GM18870 (cell line): ENCODE data around the gene SLC48A1.

ENCODE experiments used
- ATAC-seq: cut with Tn5 transposase; IDR thresholded peaks from one replicate; pipeline ENCODE4 v1.9.1; 2021; ENCODE audit warnings: moderate library complexity; ENCODE audit not compliant: unreplicated experiment

SLC48A1 gene

DNA sequence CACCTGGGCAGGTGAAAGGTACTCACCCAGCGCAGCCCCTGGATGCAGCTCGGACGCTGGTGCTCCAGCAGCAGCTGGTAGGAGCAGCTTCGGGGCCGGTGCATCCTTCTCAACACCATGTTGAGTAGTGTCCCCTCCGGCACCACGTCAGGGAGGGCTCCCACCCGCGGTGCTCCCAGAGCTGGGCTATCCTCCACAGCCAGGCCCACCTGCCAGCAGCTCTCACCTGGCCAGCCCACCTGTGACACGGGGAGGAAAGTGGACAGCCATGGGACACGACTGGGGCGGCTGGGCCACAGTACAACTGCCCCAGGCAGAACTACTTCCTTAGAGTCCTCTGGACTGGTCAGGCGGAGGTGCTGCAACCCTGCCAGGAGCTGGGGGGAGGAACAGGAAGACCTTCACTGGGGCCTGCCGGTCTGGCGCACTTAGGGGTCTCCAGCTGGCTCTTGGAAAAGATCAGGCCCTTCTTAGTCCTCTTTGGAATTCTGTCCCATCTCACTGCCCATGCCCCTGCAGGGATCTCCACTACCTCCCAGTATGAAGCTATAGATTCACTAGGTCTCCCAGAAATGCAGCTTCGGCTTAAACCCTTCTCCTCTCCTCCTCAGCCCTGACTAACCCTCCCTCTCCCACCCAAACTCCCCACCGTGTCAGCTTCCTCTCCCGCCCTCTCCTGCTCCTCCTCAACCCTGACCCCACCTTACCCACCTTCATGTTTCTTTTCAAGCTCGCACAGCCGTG lies 15.0 kb upstream of the SLC48A1 start:
- ATAC-seq = no peak

DNA sequence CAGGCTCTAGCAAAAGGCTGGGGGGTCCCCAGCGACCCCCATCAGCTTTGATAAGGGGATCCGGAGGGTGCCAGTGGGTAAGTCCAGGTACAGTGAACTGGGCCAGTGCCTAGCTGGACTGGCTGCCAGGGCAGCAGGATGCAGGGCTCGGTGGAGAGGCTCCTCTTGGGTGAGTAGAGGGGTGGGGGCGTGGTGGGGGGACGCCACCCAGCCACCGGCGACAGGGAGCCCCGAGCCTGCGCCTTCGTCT lies 14.5 kb upstream of the SLC48A1 start:
- ATAC-seq = no peak

DNA sequence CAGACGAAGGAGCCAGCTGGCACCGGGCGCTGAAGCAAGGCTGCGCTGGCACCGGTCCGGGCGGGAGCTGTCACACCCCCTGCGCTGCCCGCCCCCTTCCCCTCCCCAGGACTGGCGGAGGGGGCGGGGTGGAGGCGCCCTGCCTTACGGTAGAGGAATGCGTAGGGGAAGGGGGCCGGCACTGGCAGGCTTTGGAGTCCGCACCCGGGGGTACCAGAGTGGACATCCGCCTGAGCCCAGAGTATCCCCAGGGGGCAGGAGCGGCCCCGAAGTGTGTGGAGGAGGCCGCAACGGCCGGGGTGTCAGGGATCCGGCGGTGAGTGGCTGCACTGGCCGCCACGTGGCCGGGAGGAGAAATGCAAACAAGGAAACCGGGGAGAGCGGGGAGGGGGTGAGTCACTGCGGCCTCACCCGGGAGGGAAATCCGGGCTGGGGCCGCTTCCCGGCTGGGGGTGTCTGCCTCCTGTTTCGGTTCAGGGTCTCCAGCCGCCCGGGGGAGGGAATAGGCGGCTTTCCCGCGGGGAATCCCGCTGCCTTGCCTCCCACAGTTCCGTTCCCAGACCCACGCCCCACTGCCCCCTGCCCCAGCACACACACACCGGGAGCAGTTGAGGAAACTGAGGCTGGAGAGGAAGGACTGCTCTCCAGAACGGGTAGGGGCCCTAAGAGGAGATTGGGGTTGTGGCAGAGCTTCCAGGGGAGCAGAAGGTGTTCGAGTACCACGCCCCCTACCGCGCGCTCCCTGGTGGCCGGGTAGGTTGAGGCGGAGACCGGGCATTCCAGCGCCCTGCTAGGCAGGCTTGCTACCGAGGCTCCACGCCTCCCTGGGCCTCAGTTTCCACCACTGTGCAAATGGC lies 14.0 kb upstream of the SLC48A1 start, which contains the start of gene RAPGEF3:
Gene RAPGEF3, minus strand, starts transcription at position 47 of the 857 bp plus-strand sequence. CDS start 324 bp downstream, outside the sequence.
- no peak for ATAC-seq

- ATAC-seq = no peak
Measured at GRCh38 chr12:47762850-47763465, 10.1 kb upstream of the SLC48A1 start.

GRCh38 chr12:47763481-47764346 lies 9.3 kb upstream of the SLC48A1 start:
- no peak for ATAC-seq

DNA sequence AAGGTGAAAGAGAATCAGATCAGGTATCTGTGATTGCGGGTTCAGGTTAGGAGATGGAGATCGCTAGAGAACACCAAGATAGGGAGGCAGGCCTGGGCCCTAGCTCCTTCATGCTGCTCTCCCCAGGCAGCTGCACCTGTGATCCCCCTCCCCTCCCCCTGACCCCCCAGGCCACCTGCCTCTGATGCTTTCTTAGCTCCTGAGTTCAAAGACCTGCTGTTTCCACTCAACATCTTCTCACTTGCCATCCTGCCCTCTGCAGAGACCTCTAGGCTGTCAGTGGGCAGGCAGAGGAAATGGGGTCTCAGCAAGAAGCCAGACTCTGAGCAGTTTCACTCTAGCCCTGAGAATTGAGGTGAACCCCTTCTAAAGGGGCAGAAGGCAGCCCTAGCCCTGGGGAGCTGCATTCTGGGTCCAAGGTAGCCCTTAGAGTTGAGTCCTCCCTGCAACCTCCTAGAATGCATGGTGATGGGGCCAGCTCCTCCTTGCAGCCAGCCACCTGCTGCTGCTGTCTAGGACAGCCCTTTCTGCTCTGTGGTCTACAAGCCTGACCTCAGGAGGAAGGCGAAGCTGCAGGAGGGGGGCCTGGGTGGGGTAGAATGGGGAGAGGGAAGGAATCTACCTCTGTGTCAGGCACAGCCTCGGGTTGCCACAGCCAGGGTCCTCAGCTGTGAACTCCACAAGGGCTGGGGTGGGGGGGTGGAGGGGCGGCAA lies 6.4 kb upstream of the SLC48A1 start:
- ATAC-seq = no peak

DNA sequence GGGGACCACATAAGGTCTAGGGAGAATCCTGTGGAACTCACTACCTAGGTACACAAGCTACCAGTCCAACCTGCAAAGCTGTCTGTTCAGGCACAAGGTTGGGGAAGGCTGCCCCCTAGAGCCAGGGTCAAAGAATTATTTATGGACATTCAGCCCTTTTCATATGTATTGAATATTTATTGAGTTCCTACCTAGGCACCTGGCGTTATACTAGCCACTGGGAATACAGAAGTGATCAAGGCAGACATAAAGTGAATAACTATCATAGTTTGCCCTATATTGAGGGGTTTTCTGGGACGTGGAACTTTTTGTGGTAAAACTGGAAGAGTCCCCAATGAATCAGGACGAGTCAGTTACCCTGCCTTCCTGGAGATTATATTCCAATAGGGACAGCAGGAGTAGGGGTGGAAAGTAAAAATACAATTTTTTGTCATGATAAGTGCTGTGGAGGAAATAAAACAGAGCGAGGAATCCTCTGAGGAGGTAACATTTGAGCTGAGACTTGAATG lies 5.8 kb upstream of the SLC48A1 start:
- ATAC-seq = no peak

DNA sequence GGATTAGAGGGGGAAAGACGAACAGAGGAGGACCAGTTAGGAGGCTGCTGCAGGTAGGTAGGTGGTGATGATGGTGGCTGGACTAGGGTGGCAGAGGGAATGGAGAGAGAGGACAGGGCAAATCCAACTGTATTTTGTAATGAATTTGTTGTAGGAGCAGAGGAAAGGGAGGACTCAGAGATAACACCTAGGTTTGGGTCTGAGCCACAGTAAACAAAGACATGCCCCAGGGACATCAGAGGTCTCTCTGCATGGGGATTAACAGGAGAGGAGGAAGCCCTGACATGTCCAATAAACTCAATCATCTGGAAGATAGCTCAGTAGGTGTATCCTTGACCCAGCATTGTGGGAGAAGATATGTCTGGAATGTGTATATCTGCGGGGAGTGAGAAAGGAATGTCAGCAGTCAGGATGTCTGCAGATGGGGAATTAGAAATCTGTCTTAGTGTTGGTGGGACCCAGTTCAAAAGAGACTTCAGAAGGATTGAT lies 4.7 kb upstream of the SLC48A1 start:
- no peak for ATAC-seq

DNA sequence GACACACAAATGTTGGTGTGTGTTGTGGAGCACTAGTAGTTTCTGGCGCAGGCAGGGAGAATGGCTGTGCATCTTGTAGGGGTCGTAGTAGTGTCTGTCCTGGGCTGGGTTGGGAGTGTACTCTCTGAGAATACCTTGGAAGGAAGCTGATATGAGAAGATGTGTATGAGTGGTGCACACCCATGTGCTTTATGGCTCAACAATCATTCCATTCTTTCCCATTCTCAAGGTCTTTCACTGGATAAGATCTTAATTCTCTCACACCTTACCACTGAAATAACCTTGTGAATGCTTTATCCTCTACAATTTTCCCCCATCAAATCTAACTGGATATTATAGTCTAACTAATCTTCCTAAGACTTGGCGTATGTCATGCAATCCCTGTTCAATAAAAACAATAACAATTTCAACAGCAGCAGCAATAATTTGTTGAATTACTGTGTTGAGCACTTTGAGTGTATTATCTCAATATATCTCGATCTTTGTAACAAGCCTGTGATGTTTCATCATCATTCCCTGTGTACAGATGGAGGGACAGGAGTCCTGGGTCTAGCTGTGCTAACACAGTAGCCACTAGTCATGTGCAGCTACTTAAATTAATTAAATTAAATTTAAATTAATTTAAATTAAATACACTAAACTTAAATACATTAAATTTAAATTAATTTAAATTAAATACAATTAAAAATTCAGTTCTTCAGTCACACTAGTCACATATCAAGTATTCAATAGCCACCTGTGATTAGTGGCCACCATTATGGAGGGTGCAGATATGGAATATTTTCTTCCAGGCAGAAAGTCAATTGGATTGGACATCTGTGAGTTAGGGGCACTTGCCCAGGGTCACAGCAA lies 3.6 kb upstream of the SLC48A1 start:
- ATAC-seq = no peak

DNA sequence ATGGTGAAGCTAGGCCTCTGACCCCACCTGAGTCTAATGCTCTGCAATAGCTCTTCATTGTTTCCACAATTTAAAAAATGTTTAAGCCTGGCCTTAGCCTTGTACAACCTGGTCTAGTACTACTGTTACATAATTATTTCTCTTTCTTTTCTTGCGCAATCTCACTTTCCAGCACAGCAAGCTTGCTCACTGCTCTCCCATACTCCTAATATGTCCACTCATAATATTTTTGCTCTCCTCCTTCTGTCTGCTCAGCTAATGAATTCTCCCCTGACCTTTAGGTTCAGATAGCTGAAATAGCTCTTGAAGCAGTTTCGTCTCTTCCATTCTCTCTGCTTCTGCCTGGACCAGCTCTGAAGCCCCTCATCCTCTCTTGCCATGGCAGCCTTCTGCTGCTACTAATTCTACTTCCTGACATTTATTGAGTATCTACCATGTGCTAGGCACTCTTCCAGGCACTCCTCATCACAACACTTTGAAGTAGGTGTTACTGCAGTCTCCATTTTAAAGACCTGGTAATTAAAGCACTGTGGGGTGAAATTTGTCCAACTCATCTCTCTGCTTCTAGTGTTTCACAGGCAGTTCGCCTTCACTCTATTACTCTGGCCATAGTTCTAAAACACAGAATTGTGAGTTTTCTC lies 2.8 kb upstream of the SLC48A1 start:
- no peak for ATAC-seq

- ATAC-seq = no peak
Measured at GRCh38 chr12:47771304-47771703, 1.7 kb upstream of the SLC48A1 start.

GRCh38 chr12:47772094-47772660 lies 861 bp upstream of the SLC48A1 start:
- ATAC-seq = no peak

- no peak for ATAC-seq
Measured at GRCh38 chr12:47772738-47773061, 338 bp upstream of the SLC48A1 start.

DNA sequence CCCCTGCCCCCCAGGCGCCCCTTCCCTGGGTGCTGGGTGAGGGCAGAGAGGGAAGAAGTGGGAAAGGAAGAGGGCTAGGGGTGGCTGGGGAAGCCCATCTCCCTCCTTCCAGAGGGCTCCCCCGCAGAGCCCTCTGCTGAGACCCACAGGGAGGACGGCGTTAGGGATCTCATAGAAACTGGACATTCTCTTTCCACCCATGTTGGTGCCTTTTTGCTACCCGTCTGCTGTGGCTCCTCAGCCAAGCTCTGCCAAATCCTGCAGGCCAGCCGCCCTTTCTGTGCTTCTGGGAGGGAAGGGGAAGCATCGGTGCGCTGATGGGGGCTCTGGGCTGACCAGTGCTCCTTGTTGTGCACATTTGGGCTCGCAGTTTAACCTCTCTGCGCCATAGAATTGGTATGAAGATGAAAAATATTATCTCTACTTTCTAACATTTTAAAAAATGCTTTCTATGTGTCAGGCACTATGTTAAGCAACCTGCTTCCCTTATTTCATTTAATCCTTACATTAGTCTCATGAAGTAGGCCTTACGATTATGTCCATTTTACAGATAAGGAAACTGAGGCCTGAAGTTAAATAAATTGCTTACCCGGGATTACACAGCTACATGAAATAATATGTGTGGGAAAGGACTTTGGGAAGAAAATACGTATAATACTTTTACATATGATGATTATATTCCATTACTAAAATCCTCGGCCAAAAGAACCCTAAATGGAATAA lies 981 bp downstream of the SLC48A1 start:
- ATAC-seq = no peak

- ATAC-seq = no peak
Measured at GRCh38 chr12:47774663-47775062, 1.6 kb downstream of the SLC48A1 start.

GRCh38 chr12:47775100-47775911 lies 2.3 kb downstream of the SLC48A1 start:
- ATAC-seq = no peak
